SK-N-MC (cell line): ENCODE measurements around the gene FOXO3B.
"Not testable (repeated sequence)": the region's sequence is repeated elsewhere in the genome, so short reads cannot be mapped to it uniquely, and the experiment has no call there.

Source experiments
- EZH2 ChIP-seq: fragments of 200-600 bp; sonication (generic); IDR thresholded peaks from one replicate; pipeline ENCODE4 v1.6.1; 2017; ENCODE audit warnings: antibody characterized with exemption
- POLR2AphosphoS5 ChIP-seq: IDR thresholded peaks from 2 replicates; pipeline ENCODE4 v1.6.1; 2012; ENCODE audit warnings: mild to moderate bottlenecking, low read depth, low read length, borderline replicate concordance

- TF ChIP-seq EZH2, POLR2AphosphoS5: not testable (repeated sequence)
Measured at GRCh38 chr17:18644291-18644690, 37.8 kb downstream of the FOXO3B start, which contains the start of gene TBC1D28.
